ENCODE data around the gene PPP2R2C. TPM values are rescaled to one million over a fixed set of nuclear protein-coding genes. Genes with fewer than 3 reads are reported as not detected.

The PPP2R2C gene
- total RNA-seq, 3 donors from 2014 or later: 0.16 to 0.66 (median 0.44) TPM

- Histone ChIP-seq H3K4me1 (no peaks in the 10 kb centered on the region), H3K27me3 (no peaks in the 10 kb centered on the region), H3K9me3 (peaks cover 6 to 7% of the 10 kb centered on the region in 2 donors), H3K36me3 (no peaks in the 10 kb centered on the region), H3K4me3 (no peak overlapping the region), H3K27ac (no peak overlapping the region)
- intact Hi-C loops (cut with DNase I; ENCODE audit: low total_unique reads): loop anchor here (2.0 kb wide), 1 partner anchor 17 kb away; no protein-coding TSS in a partner anchor
- no peak for TF ChIP-seq POLR2A (IDR thresholded peaks at IDR 0.05)
- no peak for TF ChIP-seq POLR2AphosphoS5 (IDR thresholded peaks at IDR 0.05)
- no peak for TF ChIP-seq CTCF (IDR thresholded peaks at IDR 0.05)
- no peak for DNase-seq (ENCODE audit: low spot score in 2 of 2)
Observed at GRCh38 chr4:6318206-6318605, 154.2 kb downstream of the PPP2R2C start.

GRCh38 chr4:6316461-6317003, 155.9 kb downstream of the PPP2R2C start:
- Histone ChIP-seq H3K27ac (no peak overlapping the region), H3K27me3 (no peaks in the 10 kb centered on the region), H3K4me3 (no peak overlapping the region), H3K36me3 (no peaks in the 10 kb centered on the region), H3K4me1 (no peaks in the 10 kb centered on the region), H3K9me3 (peaks cover 6 to 7% of the 10 kb centered on the region in 2 donors)
- intact Hi-C loops (cut with DNase I; ENCODE audit: low total_unique reads): no loop called here
- no peak for DNase-seq (ENCODE audit: low spot score in 2 of 2)
- no peak for TF ChIP-seq POLR2AphosphoS5 (IDR thresholded peaks at IDR 0.05)
- no peak for TF ChIP-seq POLR2A (IDR thresholded peaks at IDR 0.05)

- no peak for DNase-seq (ENCODE audit: low spot score in 2 of 2)
- H3K27ac ChIP-seq: no peak overlapping the region
- TF ChIP-seq POLR2A (IDR thresholded peaks at IDR 0.05): no peak
- TF ChIP-seq CTCF (IDR thresholded peaks at IDR 0.05): no peak
- no peak for TF ChIP-seq POLR2AphosphoS5 (IDR thresholded peaks at IDR 0.05)
- H3K4me1 ChIP-seq: no peaks in the 10 kb centered on the region
- H3K36me3 ChIP-seq: no peaks in the 10 kb centered on the region
- no peaks in the 10 kb centered on the region for H3K9me3 ChIP-seq
- H3K27me3 ChIP-seq: no peaks in the 10 kb centered on the region
- H3K4me3 ChIP-seq: no peak overlapping the region
- intact Hi-C loops (cut with DNase I; ENCODE audit: low total_unique reads): no loop called here
Observed at GRCh38 chr4:6313216-6313615, 159.2 kb downstream of the PPP2R2C start.

- no peak for DNase-seq (ENCODE audit: low spot score in 2 of 2)
- Histone ChIP-seq H3K27ac (no peak overlapping the region), H3K9me3 (no peaks in the 10 kb centered on the region), H3K36me3 (no peaks in the 10 kb centered on the region), H3K4me1 (no peaks in the 10 kb centered on the region), H3K4me3 (peak overlapping the region in 1 of 3 donors; percentile 77), H3K27me3 (no peaks in the 10 kb centered on the region)
- no peak for TF ChIP-seq POLR2A (IDR thresholded peaks at IDR 0.05)
- no peak for TF ChIP-seq CTCF (IDR thresholded peaks at IDR 0.05)
- TF ChIP-seq POLR2AphosphoS5 (IDR thresholded peaks at IDR 0.05): no peak
- intact Hi-C loops (cut with DNase I; ENCODE audit: low total_unique reads): no loop called here
Observed at GRCh38 chr4:6309777-6310176, 162.6 kb downstream of the PPP2R2C start.

GRCh38 chr4:6308899-6309643, 163.3 kb downstream of the PPP2R2C start:
- peak overlapping the region in 1 of 2 donors; percentile 82 for H3K27ac ChIP-seq
- no peak for DNase-seq (ENCODE audit: low spot score in 2 of 2)
- H3K9me3 ChIP-seq: no peaks in the 10 kb centered on the region
- H3K4me3 ChIP-seq: peak overlapping the region; percentile 29 to 77 (median 54)
- intact Hi-C loops (cut with DNase I; ENCODE audit: low total_unique reads): no loop called here
- no peaks in the 10 kb centered on the region for H3K36me3 ChIP-seq
- no peaks in the 10 kb centered on the region for H3K27me3 ChIP-seq
- TF ChIP-seq POLR2AphosphoS5 (IDR thresholded peaks at IDR 0.05) (no peak), POLR2A (IDR thresholded peaks at IDR 0.05) (no peak), CTCF (IDR thresholded peaks at IDR 0.05) (peak in 1 of 3 donors; percentile 15)
- H3K4me1 ChIP-seq: no peaks in the 10 kb centered on the region
